HG03378 (cell line): ENCODE results near the gene HEATR5A.
"Not testable (repeated sequence)": the region's sequence is repeated elsewhere in the genome, so short reads cannot be mapped to it uniquely, and the experiment has no call there.

Experiments used
- ATAC-seq: cut with Tn5 transposase; IDR thresholded peaks from one replicate; pipeline ENCODE4 v1.9.1; 2021; ENCODE audit warnings: mild to moderate bottlenecking, moderate library complexity; ENCODE audit not compliant: unreplicated experiment

HEATR5A gene

DNA sequence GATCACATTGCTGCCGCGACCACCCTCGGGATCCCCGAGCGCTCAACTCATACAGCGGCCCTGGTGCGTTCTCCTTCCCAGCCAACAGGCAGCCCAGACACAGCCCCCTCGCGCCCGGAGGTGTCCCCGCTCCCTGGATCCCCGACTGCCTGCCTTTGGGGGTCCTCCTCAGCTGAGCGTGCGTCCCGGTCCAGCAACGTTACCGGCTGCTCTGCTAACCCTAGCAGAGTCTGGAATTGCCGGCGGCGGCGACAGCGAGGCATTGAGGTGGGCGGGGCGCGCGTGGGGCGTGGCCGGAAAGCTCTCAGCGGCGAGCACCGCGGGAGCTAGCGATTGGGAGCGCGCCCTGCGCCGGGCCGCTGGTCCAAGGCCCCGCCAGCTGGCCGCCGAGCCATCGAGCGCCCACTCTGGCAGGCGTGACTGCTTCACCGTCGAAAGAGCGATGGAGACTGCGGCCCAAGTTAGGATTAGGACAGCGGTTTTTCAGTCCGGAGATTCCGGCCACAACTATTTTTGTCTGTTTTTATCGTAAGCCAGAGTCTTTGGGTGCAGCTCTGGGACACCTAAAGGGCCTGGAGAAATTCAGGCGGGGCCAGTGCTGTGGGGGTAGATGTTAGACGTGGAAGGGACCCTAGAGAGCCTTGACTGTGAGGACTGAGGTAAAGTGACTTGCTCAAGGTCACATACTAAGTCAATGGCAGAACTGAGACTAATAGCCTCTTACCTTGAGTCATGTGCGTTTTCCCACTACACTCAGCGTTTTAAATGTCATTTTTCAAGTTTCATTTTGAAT is at the start of gene HEATR5A:
Gene HEATR5A (minus strand): TSS at position 232 of the 793 bp plus-strand sequence. CDS start 17,575 bp downstream, outside the sequence.
- peak; percentile 91 for ATAC-seq

DNA sequence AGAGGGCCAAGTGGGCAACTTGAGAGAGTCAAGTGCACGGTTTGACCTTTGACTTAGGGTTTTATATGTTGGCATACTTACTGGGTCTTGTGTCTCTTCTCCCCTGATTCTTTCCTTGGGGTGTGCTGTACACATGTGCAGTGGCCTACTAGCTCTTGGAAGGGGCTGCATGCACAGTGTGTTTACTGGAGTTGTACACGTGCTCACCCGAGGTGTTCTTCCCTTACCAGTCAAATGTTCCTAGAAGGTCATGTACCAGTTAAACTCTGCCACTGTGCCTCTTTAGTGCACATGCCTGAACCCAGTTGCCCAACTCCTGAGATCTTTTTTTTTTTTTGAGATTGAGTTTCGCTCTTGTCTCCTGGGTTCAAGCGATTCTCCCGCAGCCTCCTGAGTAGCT is 46.2 kb upstream of the HEATR5A start:
- no peak for ATAC-seq

DNA sequence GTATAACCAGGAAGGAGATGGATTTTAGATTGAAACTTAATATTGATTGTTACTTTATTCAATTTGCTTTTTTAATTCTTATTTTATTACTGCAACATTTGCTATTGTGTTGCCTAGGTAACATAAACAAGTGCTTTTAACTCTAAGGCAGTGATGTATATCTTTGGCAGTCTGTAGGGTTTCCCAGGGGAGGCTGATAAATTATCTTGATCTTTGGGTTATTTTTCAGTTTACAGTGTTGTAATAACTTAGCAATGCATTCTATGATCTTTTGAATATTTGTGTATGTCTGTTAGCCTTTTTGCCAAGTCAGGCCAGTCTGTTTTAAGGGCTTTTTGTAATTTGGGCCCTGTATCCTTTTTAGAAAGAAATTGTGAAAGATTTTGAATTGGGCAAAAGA is 44.8 kb upstream of the HEATR5A start:
- ATAC-seq, result no peak

DNA sequence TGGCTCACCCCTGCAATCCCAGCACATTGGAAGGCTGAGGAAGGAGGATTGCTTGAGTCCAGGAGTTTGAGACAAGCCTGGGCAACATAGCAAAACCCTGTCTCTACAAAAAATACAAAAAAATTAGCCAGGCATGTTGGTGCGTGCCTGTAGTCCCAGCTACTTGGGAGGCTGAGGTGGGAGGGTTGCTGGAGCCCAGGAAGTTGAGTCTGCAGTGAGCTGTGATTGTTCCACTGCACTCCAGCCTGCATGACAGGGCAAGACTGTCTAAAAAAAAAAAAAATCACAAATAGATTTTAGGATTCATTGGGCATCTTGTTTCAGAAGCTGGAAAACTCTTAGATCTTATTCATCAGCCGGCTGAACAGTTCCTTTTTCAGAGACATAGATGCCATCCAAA is 42.1 kb upstream of the HEATR5A start:
- ATAC-seq, result not testable (repeated sequence)

DNA sequence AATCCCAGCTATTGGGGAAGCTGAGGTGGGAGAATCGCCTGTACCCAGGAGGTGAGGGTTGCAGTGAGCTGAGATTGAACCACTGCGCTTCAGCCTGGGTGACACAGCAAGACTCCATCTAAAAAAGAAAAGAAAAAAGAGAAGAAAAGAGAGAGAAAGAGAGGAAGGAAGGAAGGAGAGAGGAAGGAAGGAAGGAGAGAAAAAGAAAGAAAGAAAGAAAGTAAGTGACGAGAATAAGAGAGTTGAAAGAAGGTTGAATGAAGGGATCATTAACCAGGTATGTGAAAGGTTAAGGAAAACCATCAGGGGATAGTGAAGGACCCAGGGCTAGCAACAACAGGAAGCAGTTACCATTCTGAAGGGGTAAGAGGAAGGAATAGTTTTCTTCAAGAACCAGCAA is 41.2 kb upstream of the HEATR5A start:
- no peak for ATAC-seq

DNA sequence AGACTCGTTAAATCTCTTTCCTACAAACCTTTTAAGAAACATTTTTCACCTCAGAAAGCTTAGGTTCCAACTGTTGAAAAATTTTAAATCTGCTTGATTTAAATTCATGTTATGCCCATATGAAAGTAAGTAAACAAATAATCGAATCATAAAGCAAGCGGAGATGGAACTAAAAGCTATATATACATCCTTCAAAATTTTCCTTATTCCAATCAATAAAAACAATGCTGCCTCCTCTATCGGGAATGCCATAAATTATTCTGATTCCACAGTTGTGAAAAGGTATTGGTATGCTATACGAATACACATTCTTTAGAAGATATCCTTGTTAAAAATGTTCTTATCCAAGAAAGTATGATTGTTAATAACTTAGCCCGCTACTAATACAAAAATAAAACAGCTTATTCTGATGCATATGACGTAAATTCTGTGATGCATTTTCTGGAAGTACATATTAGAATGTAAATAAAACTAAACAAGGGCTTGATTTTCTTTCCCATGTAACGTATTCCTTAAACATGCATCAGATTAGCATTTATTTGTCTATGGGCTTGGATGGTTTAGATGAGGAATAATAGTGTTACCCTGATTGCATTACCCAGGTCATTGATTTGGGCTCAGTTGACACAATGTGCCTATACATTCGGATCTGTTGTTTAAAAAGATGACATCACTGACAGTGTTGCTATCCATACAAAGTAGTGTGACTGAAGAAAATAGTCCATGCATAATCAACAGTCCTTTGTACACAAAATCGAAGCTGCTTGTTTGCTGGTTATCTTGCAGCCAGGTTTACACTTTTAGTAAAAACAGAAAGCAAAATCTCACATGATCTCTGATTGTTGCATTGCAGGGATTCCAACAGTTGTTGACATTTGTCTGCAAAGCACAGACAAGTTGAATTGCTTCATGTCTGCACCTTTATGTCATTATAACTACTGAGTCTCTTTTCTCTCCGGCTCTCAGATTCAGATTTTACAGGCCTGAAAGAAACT is 37.6 kb upstream of the HEATR5A start:
- ATAC-seq, result no peak

DNA sequence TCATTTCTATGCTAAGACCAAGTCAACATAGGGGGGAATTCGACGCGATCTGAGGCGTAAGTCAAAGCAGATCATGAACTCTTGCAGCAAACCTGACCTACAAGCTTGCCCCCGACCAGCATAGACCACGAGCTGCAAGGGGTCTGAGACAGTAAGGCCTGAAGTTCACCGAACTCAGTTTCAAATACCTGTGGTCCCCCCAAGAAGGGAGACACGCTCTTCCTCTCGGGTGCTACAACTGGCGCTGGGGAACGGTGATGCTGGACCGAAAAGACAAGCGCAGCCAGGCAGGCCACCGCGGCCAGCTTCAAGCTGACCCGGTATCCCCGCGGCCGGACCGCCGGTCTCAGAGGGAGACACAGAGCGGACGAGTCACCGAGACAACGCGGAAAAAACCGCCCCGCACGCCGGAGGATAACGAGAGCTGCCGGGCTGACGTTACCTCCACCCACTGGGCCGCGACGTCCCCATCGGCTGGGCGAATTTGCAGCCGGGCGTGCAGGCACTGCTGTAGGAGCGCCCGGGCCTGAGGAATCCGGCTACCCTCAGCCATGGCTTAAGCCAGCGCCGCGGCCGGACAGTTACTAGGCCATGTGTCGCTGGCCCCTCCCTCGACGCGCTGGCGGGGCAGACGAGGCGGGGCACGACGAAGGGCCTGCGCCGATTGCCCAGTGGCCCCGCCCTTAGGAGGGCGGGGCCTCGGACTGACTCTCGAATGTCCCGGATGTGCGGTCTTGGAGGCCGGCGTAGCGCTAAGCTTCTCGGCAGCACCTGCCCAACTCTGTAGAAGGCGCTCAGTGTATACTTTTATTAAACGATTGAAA is 36.7 kb upstream of the HEATR5A start, which contains the start of gene DTD2:
Gene DTD2 (minus strand): TSS at position 666 of the 824 bp plus-strand sequence. CDS start 113 bp downstream, at position 553.
- peak; percentile 93 for ATAC-seq

DNA sequence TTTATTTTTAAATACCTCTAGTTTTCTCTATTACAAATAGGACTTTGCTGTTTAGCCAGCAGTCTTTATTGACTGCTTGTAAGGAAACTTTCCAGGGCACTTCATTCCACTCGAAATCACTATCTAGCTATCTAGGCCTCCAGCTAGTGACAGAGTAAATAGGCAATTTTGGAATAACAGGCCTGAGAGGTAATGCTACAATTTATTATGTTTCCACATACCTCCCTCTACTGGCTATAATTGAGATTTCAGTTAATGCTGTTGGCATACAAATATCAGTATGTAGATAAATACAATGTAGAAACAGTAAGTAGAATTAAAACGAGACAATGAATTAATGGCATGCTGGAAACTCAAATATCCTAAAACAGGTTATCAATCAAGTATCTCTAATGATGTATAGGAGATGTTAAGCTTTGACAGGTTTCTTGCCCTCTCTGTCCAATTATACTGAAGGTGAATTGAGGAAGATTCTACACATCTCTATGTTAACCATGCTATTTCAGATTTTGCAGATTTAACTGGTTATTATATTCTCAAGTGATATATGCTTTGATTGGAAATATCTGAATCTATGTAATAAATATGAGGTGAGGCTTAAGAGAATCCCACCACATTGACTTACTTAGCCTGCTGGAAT is 29.7 kb upstream of the HEATR5A start:
- ATAC-seq, result peak; percentile 68

DNA sequence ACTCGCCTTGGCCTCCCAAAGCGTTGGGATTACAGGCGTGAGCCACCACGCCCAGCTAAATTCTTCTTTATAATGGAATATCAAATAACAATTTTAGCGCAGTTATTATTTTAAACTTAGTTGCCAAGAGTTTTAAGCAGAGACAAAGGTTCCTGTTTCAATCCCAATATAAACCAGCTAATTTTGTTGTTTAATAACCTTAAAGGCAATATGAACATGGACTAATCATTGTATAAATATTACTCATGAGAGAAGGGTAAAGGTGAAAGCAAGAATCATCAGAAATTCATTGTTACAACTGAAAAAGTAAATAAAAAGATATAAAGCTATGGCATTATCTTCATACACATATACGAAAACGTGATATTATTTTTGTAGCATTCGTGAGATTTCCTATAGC is 28.8 kb upstream of the HEATR5A start:
- ATAC-seq, result no peak

DNA sequence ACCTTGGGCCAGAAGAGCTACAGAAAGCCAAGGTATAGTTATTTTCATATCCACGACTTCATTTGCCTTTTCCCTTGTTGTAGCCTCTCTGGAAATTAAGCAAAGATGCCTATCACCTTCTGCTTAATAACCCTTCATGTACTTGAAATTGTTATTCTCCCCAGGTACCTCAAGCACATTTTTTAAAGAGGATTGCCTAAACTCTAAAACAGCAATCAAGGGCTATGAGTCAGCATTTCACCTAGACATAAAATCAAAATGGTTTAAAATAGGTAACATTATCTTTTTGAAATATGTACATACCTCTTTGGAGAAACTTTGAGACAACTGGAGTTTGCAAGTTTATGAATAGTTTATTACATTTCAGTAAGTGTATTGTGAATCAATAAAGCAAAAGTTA is 25.4 kb upstream of the HEATR5A start:
- no peak for ATAC-seq

DNA sequence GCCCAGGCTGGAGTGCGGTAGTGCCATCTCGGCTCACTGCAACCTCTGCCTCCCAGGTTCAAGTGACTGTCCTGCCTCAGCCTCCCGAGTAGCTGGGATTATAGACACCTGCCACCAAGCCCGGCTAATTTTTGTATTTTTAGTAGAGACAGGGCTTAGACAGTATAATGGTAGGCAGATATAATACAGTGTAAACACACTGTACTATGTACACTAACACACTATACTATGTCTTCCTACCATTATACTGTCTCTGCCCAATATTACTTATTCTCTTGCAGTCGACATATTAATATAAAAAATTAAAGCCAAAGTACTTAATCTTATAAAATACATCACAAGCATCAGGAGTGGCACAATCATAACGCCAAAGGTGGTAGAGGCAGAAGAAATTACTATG is 21.9 kb upstream of the HEATR5A start:
- no peak for ATAC-seq

DNA sequence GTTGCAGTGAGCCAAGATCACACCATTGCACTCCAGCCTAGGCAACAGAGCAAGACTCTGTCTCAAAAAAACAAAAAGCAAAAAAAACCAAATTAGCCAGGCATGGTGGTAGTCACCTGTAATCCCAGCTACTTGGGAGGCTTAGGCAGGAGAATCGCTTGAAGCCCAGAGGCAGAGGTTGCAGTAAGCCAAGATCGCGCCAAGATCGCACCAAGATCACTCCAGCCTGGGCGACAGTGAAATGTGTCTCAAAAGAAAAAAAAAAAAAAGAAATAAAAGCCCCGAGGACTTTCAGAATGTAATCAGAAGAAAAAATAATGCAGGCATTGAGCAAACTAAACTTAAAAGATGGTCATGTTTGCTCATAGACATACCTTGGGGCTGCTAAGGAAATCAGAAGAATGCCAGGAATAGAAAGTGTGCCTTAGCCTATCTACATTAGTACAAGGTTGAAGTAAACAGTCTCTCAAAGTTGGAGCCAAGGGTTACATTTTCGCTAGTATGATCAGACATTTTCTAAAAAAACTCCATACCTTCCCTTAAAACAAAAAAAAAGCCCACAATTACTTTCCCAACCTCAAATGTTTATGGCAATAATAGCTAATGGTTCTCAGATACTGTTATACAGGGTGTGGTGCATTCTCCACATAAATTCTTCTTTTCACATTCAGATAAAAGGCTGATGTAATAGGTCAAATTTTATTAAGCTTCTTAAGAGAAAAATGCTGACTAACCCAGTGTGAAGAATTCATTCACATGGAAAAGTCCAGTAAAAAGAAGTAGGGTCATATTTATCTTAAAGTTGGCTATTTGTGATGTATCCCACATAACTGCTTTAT is 21.1 kb upstream of the HEATR5A start:
- ATAC-seq, result no peak

DNA sequence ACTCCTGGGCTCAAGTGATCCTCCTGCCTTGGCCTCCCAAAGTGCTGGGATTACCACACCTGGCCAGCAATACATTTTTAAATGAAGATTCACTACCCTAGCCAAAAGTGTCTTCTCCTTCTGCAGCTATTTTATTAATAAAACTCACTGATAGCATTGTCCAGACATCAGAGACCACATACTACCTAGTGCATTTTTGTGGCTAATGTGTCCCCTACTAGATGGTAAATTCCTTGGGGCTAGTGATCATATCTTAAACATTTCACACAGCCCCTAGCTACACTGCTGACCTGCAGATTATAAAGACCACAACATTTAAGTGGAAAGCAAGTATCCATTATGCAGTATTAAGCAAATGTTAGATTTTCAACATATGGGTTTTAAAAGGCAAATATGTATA is 19.9 kb upstream of the HEATR5A start:
- ATAC-seq, result no peak

DNA sequence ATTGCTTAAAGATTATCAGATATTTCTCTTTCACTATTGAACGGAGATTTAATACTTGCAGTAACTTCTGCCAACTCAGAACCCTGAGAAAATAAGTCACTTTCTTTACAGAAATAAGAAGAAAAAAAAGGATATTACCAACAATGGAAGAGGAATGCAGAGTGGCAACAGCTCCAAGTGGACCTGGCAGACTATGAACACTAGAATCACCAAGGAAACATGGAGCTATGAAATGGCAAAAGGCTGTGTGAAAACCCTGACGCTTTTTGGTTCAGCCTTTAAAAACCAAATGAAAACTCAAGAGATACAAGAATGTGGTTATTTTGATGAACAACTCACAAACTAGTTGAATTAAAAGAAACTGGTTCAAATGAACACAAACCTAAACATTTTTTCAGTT is 19.2 kb upstream of the HEATR5A start:
- ATAC-seq, result no peak

DNA sequence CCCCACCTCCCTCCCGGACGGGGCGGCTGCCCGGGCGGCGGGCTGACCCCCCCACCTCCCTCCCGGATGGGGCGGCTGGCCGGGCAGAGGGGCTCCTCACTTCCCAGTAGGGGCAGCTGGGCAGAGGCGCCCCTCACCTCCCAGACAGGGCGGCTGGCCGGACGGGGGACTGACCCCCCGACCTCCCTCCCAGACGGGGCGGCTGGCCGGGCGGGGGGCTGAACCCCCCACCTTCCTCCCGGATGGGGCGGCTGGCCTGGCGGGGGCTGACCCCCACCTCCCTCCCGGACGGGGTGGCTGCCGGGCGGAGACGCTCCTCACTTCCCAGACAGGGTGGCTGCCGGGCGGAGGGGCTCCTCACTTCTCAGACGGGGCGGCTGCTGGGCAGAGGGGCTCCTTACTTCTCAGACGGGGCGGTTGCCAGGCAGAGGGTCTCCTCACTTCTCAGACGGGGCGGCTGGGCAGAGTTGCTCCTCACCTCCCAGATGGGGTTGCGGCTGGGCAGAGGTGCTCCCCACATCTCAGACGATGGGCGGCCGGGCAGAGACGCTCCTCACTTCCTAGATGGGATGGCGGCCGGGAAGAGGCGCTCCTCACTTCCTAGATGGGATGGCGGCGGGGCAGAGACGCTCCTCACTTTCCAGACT is 16.8 kb upstream of the HEATR5A start:
- not testable (repeated sequence) for ATAC-seq

DNA sequence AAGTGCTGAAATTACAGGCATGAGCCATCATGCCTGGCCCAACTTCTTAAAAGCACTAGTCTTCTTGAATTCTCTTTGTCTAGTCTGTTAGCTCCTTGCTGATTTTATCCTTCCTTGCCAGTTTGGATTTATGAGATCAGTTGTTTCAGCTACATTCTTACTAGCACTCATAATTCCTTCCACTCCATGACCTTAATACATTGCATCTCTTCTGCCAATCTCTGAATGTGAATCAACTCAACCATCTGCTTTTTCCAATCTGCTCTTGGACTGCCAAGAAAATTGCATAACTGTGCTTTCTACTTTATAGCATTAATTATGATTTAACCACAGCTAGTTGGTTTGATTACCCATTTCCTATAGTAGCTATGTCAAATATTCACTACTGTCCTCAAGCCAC is 14.9 kb upstream of the HEATR5A start:
- ATAC-seq, result no peak

DNA sequence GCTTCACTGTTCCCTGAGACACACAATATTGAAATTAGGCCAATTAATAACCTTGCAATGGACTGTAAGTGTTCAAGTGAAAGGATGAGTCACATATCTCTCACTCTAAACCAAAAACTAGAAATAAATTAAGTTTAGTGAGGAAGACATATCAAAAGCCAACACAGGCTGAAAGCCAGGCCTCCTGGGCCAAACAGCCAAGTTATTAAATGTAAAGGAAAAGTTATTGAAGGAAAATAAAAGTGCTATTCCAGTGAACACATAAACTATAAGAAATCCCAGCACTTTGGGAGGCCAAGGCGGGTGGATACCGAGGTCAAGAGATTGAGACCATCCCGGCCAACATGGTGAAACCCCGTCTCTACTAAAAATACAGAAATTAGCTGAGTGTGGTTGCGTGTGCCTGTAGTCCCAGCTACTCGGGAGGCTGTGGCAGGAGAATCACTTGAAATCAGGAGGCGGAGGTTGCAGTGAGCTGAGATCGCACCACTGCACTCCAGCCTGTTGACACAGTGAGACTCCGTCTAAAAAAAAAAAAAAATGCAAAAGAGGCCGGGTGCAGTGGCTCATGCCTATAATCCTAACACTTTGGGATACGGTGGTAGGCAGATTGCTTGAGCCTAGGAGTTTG is 10.4 kb upstream of the HEATR5A start:
- ATAC-seq, result no peak

DNA sequence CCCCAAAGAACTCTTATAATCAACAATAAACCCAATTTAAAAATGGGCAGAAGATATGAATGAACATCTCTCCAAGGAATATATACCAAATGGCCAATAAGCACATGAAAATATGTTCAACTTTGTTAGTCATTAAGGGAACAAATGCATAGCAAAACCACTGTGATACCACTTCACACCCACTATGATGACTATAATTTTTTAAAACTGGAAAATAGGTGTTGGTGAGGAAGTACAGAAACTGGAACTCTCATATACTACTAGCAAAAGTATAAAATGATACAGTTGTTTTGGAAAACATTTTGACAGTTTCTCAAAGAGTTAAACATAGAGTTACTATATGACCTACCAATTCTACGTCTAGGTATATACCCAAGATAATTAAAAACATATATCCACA is 9.4 kb upstream of the HEATR5A start:
- ATAC-seq, result no peak
